ENCODE results near the gene LLGL1.

- TF ChIP-seq CTCF (conservative IDR thresholded peaks at IDR 0.05 in 1 of 2, IDR thresholded peaks at IDR 0.05 in 1 of 2; ENCODE audit: extremely low read depth in 1 of 2, insufficient read depth in 1 of 2, low read depth in 1 of 2, low read length in 2 of 2) (no peak), EZH2 (IDR thresholded peaks at IDR 0.05; ENCODE audit: borderline replicate concordance, low read length) (no peak)
Observed at GRCh38 chr17:18187226-18187625, 38.2 kb upstream of the LLGL1 start.

Data from mammary epithelial cell (primary cell).